ENCODE results near the gene DNAH1.
A peak's percentile ranks its signal among the peaks of the same experiment; 100 is the strongest.

DNAH1 gene

GRCh38 chr3:52436500-52437149 lies 120.5 kb downstream of the DNAH1 start:
- no peak overlapping the region for H3K4me3 ChIP-seq
- peak overlapping the region in 2 of 21 experiments; percentile 31 to 48 for H3K27ac ChIP-seq

- Histone ChIP-seq H3K27ac (peak overlapping the region in 2 of 21 experiments; percentile 27 to 48), H3K4me3 (no peak overlapping the region)
Measured at GRCh38 chr3:52437326-52438103, 121.4 kb downstream of the DNAH1 start.

GRCh38 chr3:52438104-52438376 lies 121.9 kb downstream of the DNAH1 start:
- peak overlapping the region in 1 of 21 experiments; percentile 34 for H3K27ac ChIP-seq
- no peak overlapping the region for H3K4me3 ChIP-seq

- Histone ChIP-seq H3K4me3 (no peak overlapping the region), H3K27ac (no peak overlapping the region)
Measured at GRCh38 chr3:52438579-52439425, 122.7 kb downstream of the DNAH1 start.

- no peak overlapping the region for H3K4me3 ChIP-seq
- H3K27ac ChIP-seq: no peak overlapping the region
Measured at GRCh38 chr3:52439426-52440248, 123.5 kb downstream of the DNAH1 start.

- Histone ChIP-seq H3K27ac (no peak overlapping the region), H3K4me3 (no peak overlapping the region)
Measured at GRCh38 chr3:52440249-52440551, 124.1 kb downstream of the DNAH1 start.

GRCh38 chr3:52440671-52441070 lies 124.6 kb downstream of the DNAH1 start:
- H3K4me3 ChIP-seq: no peak overlapping the region

GRCh38 chr3:52441091-52441771 lies 125.1 kb downstream of the DNAH1 start:
- no peak overlapping the region for H3K4me3 ChIP-seq

More at GRCh38 chr3:52440671-52441070, 124.6 kb downstream of the DNAH1 start:
- no peak overlapping the region for H3K27ac ChIP-seq

GRCh38 chr3:52441772-52442332 lies 125.7 kb downstream of the DNAH1 start:
- Histone ChIP-seq H3K27ac (peak overlapping the region in 1 of 21 experiments; percentile 16), H3K4me3 (no peak overlapping the region)

More at GRCh38 chr3:52441091-52441771, 125.1 kb downstream of the DNAH1 start:
- H3K27ac ChIP-seq: peak overlapping the region in 1 of 21 experiments; percentile 16

- Histone ChIP-seq H3K27ac (peak overlapping the region in 2 of 21 experiments; percentile 8 to 40), H3K4me3 (no peak overlapping the region)
Measured at GRCh38 chr3:52442409-52443267, 126.5 kb downstream of the DNAH1 start.

- Histone ChIP-seq H3K4me3 (no peak overlapping the region), H3K27ac (peak overlapping the region in 2 of 21 experiments; percentile 8 to 40)
Measured at GRCh38 chr3:52443268-52443610, 127.1 kb downstream of the DNAH1 start.

GRCh38 chr3:52443791-52444687 lies 127.9 kb downstream of the DNAH1 start:
- Histone ChIP-seq H3K4me3 (peak overlapping the region in 3 of 7 experiments; percentile 14 to 31 (median 21)), H3K27ac (peak overlapping the region in 3 of 21 experiments; percentile 6 to 58 (median 18))

- H3K4me3 ChIP-seq: peak within 1 kb of the TSS in 4 of 7 experiments; percentile 14 to 31 (median 18)
- H3K27ac ChIP-seq: peak within 1 kb of the TSS in 4 of 21 experiments; percentile 6 to 63 (median 38)
Measured at GRCh38 chr3:52444860-52445793, 129.0 kb downstream of the DNAH1 start, which contains the start of gene SEMA3G. Gene SEMA3G (minus strand): TSS chr3:52445103. CDS start chr3:52445027, 76 bp downstream.

GRCh38 chr3:52446042-52446441 lies 129.9 kb downstream of the DNAH1 start:
- Histone ChIP-seq H3K27ac (peak overlapping the region in 2 of 21 experiments; percentile 27 to 63), H3K4me3 (no peak overlapping the region)

GRCh38 chr3:52446631-52447511 lies 130.8 kb downstream of the DNAH1 start:
- no peak overlapping the region for H3K4me3 ChIP-seq
- no peak overlapping the region for H3K27ac ChIP-seq
